HUES6 (cell line): Measurements from ENCODE around the gene CRYBA2.

Experiments used
- H3K27ac ChIP-seq: 2 replicates; pipeline ENCODE4 v1.7.0; 2013; ENCODE audit warnings: low read depth, mild to moderate bottlenecking, low read length, inconsistent platforms
- H3K27me3 ChIP-seq: 2 replicates; pipeline ENCODE4 v1.6.1; 2013; ENCODE audit warnings: low read length; ENCODE audit not compliant: control insufficient read depth, insufficient read depth
- H3K36me3 ChIP-seq: 2 replicates; pipeline ENCODE4 v1.6.1; 2013; ENCODE audit warnings: low read length; ENCODE audit not compliant: control insufficient read depth, insufficient read depth
- H3K4me1 ChIP-seq: 2 replicates; pipeline ENCODE4 v1.6.1; 2013; ENCODE audit warnings: low read length; ENCODE audit not compliant: control insufficient read depth, insufficient read depth
- H3K4me3 ChIP-seq: 2 replicates; pipeline ENCODE4 v1.5.1; 2013; ENCODE audit warnings: low read depth, low read length
- H3K9ac ChIP-seq: one replicate; pipeline ENCODE4 v1.6.1; 2013; ENCODE audit warnings: mild to moderate bottlenecking, low read length
- H3K9me3 ChIP-seq: 2 replicates; pipeline ENCODE4 v1.6.1; 2013; ENCODE audit warnings: low read depth, low read length; ENCODE audit not compliant: control insufficient read depth, insufficient read depth

Gene CRYBA2

GRCh38 chr2:218959761-218960308 lies 33.4 kb downstream of the CRYBA2 start:
- Histone ChIP-seq H3K4me1 (peaks cover 23% of the 10 kb centered on the region), H3K36me3 (no peaks in the 10 kb centered on the region), H3K27me3 (peaks cover 76% of the 10 kb centered on the region), H3K4me3 (peak overlapping the region; percentile 73), H3K9me3 (no peaks in the 10 kb centered on the region), H3K9ac (no peak overlapping the region), H3K27ac (no peak overlapping the region)

GRCh38 chr2:218959141-218959731 lies 34.0 kb downstream of the CRYBA2 start, which contains the start of gene CDK5R2:
Gene CDK5R2 (plus strand): TSS chr2:218959666. CDS start chr2:218959821, 155 bp downstream.
- H3K9ac ChIP-seq = no peak within 1 kb of the TSS

GRCh38 chr2:218958276-218958675 lies 34.9 kb downstream of the CRYBA2 start:
- Histone ChIP-seq H3K4me1 (peaks cover 9% of the 10 kb centered on the region), H3K27me3 (peaks cover 88% of the 10 kb centered on the region), H3K9me3 (no peaks in the 10 kb centered on the region), H3K9ac (no peak overlapping the region), H3K27ac (no peak overlapping the region), H3K36me3 (no peaks in the 10 kb centered on the region), H3K4me3 (no peak overlapping the region)

More at GRCh38 chr2:218959141-218959731, 34.0 kb downstream of the CRYBA2 start, which contains the start of gene CDK5R2:
- no peaks in the 10 kb centered on the region for H3K36me3 ChIP-seq
- H3K27ac ChIP-seq = no peak within 1 kb of the TSS
- H3K4me3 ChIP-seq = peak within 1 kb of the TSS; percentile 73
- peaks cover 81% of the 10 kb centered on the region for H3K27me3 ChIP-seq
- H3K9me3 ChIP-seq = no peaks in the 10 kb centered on the region
- H3K4me1 ChIP-seq = peaks cover 18% of the 10 kb centered on the region

- Histone ChIP-seq H3K27ac (no peak overlapping the region), H3K27me3 (peaks cover 87% of the 10 kb centered on the region), H3K36me3 (no peaks in the 10 kb centered on the region), H3K4me3 (no peak overlapping the region), H3K4me1 (peaks cover 9% of the 10 kb centered on the region), H3K9ac (no peak overlapping the region), H3K9me3 (no peaks in the 10 kb centered on the region)
Measured at GRCh38 chr2:218957671-218958070, 35.6 kb downstream of the CRYBA2 start.

GRCh38 chr2:218956039-218956438 lies 37.2 kb downstream of the CRYBA2 start:
- Histone ChIP-seq H3K9me3 (no peaks in the 10 kb centered on the region), H3K27me3 (peaks cover 71% of the 10 kb centered on the region), H3K9ac (no peak overlapping the region), H3K4me3 (no peak overlapping the region), H3K36me3 (no peaks in the 10 kb centered on the region), H3K27ac (no peak overlapping the region), H3K4me1 (peaks cover 5% of the 10 kb centered on the region)

- H3K36me3 ChIP-seq = no peaks in the 10 kb centered on the region
- H3K9ac ChIP-seq = no peak overlapping the region
- H3K4me3 ChIP-seq = no peak overlapping the region
- no peaks in the 10 kb centered on the region; the same call in 1 of the 2 replicates for H3K4me1 ChIP-seq
- H3K27ac ChIP-seq = no peak overlapping the region
- peaks cover 62% of the 10 kb centered on the region for H3K27me3 ChIP-seq
- no peaks in the 10 kb centered on the region for H3K9me3 ChIP-seq
Measured at GRCh38 chr2:218954541-218955300, 38.5 kb downstream of the CRYBA2 start.

- no peak overlapping the region for H3K9ac ChIP-seq
- no peaks in the 10 kb centered on the region for H3K9me3 ChIP-seq
- no peaks in the 10 kb centered on the region for H3K36me3 ChIP-seq
- H3K4me1 ChIP-seq = no peaks in the 10 kb centered on the region
- no peak overlapping the region for H3K4me3 ChIP-seq
- peaks cover 51% of the 10 kb centered on the region for H3K27me3 ChIP-seq
- no peak overlapping the region for H3K27ac ChIP-seq
Measured at GRCh38 chr2:218953366-218953954, 39.8 kb downstream of the CRYBA2 start.

GRCh38 chr2:218952160-218952559 lies 41.1 kb downstream of the CRYBA2 start:
- Histone ChIP-seq H3K9me3 (no peaks in the 10 kb centered on the region), H3K27ac (no peak overlapping the region), H3K36me3 (no peaks in the 10 kb centered on the region), H3K27me3 (peaks cover 38% of the 10 kb centered on the region), H3K4me1 (no peaks in the 10 kb centered on the region), H3K9ac (no peak overlapping the region), H3K4me3 (no peak overlapping the region)

GRCh38 chr2:218946621-218947020 lies 46.6 kb downstream of the CRYBA2 start:
- H3K36me3 ChIP-seq = no peaks in the 10 kb centered on the region

GRCh38 chr2:218944759-218945404 lies 48.3 kb downstream of the CRYBA2 start:
- Histone ChIP-seq H3K27me3 (peaks cover 15% of the 10 kb centered on the region), H3K4me1 (no peaks in the 10 kb centered on the region), H3K9ac (no peak overlapping the region), H3K36me3 (no peaks in the 10 kb centered on the region), H3K27ac (no peak overlapping the region), H3K4me3 (no peak overlapping the region), H3K9me3 (no peaks in the 10 kb centered on the region)

More at GRCh38 chr2:218946621-218947020, 46.6 kb downstream of the CRYBA2 start:
- Histone ChIP-seq H3K4me3 (no peak overlapping the region), H3K9me3 (no peaks in the 10 kb centered on the region), H3K9ac (no peak overlapping the region), H3K4me1 (no peaks in the 10 kb centered on the region), H3K27ac (no peak overlapping the region), H3K27me3 (peaks cover 20% of the 10 kb centered on the region)
